CD4-positive, alpha-beta T cell treated with Interferon gamma for 1 hour (primary cell): ENCODE data around the gene MYO5A.

Source experiments
- DNase-seq: peaks from one replicate; pipeline ENCODE4 v3.0.0-alpha.2; 2020

The MYO5A gene

GRCh38 chr15:52280326-52281084 lies 248.2 kb downstream of the MYO5A start:
- no peak for DNase-seq

- DNase-seq = no peak
These were observed 249.9 kb downstream of the MYO5A start for GRCh38 chr15:52278636-52279367.

- no peak for DNase-seq
These were observed 250.5 kb downstream of the MYO5A start for GRCh38 chr15:52278135-52278534.

GRCh38 chr15:52277575-52277974 lies 251.1 kb downstream of the MYO5A start:
- DNase-seq = no peak

GRCh38 chr15:52276256-52276770 lies 252.4 kb downstream of the MYO5A start:
- DNase-seq = no peak

- DNase-seq = no peak
These were observed 265.0 kb downstream of the MYO5A start for GRCh38 chr15:52263563-52264282.

GRCh38 chr15:52262364-52262763 lies 266.3 kb downstream of the MYO5A start:
- no peak for DNase-seq

GRCh38 chr15:52261498-52262242 lies 267.0 kb downstream of the MYO5A start:
- DNase-seq = peak; percentile 57

- DNase-seq = no peak
These were observed 267.7 kb downstream of the MYO5A start for GRCh38 chr15:52261026-52261425.

- no peak for DNase-seq
These were observed 269.2 kb downstream of the MYO5A start for GRCh38 chr15:52259503-52259902.

- DNase-seq = no peak
These were observed 270.2 kb downstream of the MYO5A start for GRCh38 chr15:52258461-52258860.

- no peak for DNase-seq
These were observed 271.0 kb downstream of the MYO5A start for GRCh38 chr15:52257734-52258062.
